GM12864 (cell line): ENCODE results near the gene MPP2.

Experiments
- DNase-seq: peaks from one replicate; pipeline ENCODE4 v3.0.0-alpha.2; 2011; ENCODE audit warnings: low read depth
- H3K4me3 ChIP-seq: 2 replicates; pipeline ENCODE4 v1.5.1; 2011; ENCODE audit warnings: mild to moderate bottlenecking, low read depth, low read length, control low read depth
- CTCF ChIP-seq: IDR thresholded peaks from 2 replicates; pipeline ENCODE4 v1.5.1; 2011; ENCODE audit warnings: low read depth, mild to moderate bottlenecking, moderate library complexity, low read length, control low read depth, inconsistent platforms; ENCODE audit errors: missing control alignments

The MPP2 gene

GRCh38 chr17:43854498-43854897 lies 52.8 kb downstream of the MPP2 start:
- no peak for TF ChIP-seq CTCF
- no peak overlapping the region for H3K4me3 ChIP-seq
- no peak for DNase-seq

GRCh38 chr17:43853546-43853945 lies 53.8 kb downstream of the MPP2 start:
- no peak for TF ChIP-seq CTCF
- H3K4me3 ChIP-seq, result no peak overlapping the region
- no peak for DNase-seq

DNA sequence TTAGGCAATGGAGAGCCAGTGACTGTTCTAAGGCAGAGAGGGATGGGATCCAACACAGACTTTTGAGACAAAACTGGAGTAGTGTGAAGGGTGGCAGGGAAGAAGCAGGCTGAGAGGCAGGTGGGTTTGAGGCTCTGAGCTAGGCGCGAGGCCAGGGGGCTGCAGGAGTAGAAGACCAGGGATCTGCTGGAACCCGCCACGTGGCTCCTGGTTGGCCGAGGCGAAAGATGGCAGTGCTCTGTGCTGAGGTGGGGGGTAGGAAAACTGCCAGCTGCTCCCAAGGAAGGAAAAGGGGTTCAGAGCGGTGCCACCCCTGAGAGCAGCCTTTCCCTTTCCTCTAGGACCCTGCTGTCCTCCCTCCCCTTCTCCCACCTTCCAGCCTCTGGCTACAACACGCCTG lies 54.8 kb downstream of the MPP2 start:
- TF ChIP-seq CTCF, result no peak
- no peak overlapping the region for H3K4me3 ChIP-seq
- DNase-seq, result no peak

- no peak for TF ChIP-seq CTCF
- no peak overlapping the region for H3K4me3 ChIP-seq
- DNase-seq, result no peak
Measured at GRCh38 chr17:43849116-43849515, 58.2 kb downstream of the MPP2 start.

GRCh38 chr17:43848601-43849000 lies 58.7 kb downstream of the MPP2 start:
- TF ChIP-seq CTCF, result no peak
- H3K4me3 ChIP-seq, result no peak overlapping the region
- no peak for DNase-seq

- no peak for DNase-seq
- TF ChIP-seq CTCF, result no peak
- H3K4me3 ChIP-seq, result no peak within 1 kb of the TSS
Measured at GRCh38 chr17:43846963-43847371, 60.4 kb downstream of the MPP2 start, which contains the start of gene CD300LG. Gene CD300LG (plus strand): TSS chr17:43847176. CDS start chr17:43847217, 41 bp downstream.

GRCh38 chr17:43846221-43846712 lies 61.1 kb downstream of the MPP2 start:
- TF ChIP-seq CTCF, result peak; percentile 99
- H3K4me3 ChIP-seq, result no peak overlapping the region

More at GRCh38 chr17:43846221-43846712, 61.1 kb downstream of the MPP2 start:
- DNase-seq, result peak; percentile 5
